Activated CD8-positive, alpha-beta memory T cell treated with anti-CD3 and anti-CD28 coated beads for 36 hours (primary cell): ENCODE data around the gene ABTB2. TPM values are rescaled to one million over a fixed set of nuclear protein-coding genes. Genes with fewer than 3 reads are reported as not detected.

ENCODE experiments used
- CTCF ChIA-PET: fragments of 350-600 bp; sonication (Branson Sonifier 250); formaldehyde crosslinking; loops from one replicate; lab custom pipeline; 2021; ENCODE audit warnings: antibody characterized with exemption; lab: Charles Lee
- POLR2A ChIA-PET: fragments of 350-600 bp; sonication (Branson Sonifier 250); formaldehyde crosslinking; loops from one replicate; lab custom pipeline; 2021; ENCODE audit warnings: antibody characterized with exemption; lab: Charles Lee
- total RNA-seq, 2 experiments: library from RNA; stranded (reverse); gene quantifications; one replicate each; pipeline ENCODE4 v1.2.3, GENCODE V29; 2021

The ABTB2 gene
- total RNA-seq, 2 experiments from 2014 or later = 6.1 to 6.2 TPM

DNA sequence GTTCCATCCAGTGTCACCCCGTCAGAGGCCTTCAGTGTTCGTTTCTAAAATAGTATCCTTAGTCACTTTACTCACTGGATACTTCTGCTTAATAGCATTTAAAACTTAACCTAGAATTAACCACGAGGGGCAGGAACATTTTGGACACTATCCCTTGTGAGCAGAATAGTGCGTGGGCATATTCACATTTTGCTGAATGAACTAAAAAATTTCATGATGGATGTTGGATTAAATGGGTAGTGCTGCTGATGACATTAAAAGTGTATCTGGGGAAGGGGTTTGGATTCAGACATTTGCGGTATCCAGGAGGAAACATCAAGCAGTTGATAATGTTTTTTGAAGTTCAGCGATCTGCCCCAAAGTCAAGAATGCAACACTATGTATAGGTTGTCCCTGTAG is 253.1 kb downstream of the ABTB2 start:
- POLR2A ChIA-PET = interaction anchor here (0.5 to 4.0 kb wide), 6 partner anchors 18 to 253 kb away, joined by 3 to 27 read pairs (median 4); partner anchors contain the start of genes ABTB2 and CAPRIN1
- CTCF ChIA-PET = interaction anchor here (0.7 to 1.8 kb wide), 3 partner anchors 9 to 53 kb away, joined by 3 to 5 read pairs (median 4); partner anchors contain the start of gene CAPRIN1

Other genes with a start within 250 kb of the ABTB2 start
- gene CAT, start 80.9 kb upstream of the ABTB2 start, total RNA-seq = 10 to 100 TPM; 21.7 to 23.5 TPM
- gene ELF5, start 155.8 kb upstream of the ABTB2 start, total RNA-seq = not detected